OCI-LY1 (cell line): ENCODE results near the gene PTPN2.

Experiments used
- H2AFZ ChIP-seq: fragments of 200-600 bp; sonication (generic), shearing (Covaris generic); 2 replicates; pipeline ENCODE4 v1.6.0; 2014; ENCODE audit warnings: antibody characterized with exemption, mild to moderate bottlenecking, low read length
- H3F3A ChIP-seq: fragments of 200-600 bp; sonication (generic), shearing (Covaris generic); 2 replicates; pipeline ENCODE4 v1.6.0; 2014; ENCODE audit warnings: mild to moderate bottlenecking, antibody characterized with exemption, low read length, moderate library complexity; ENCODE audit not compliant: insufficient read depth
- H3K27ac ChIP-seq: fragments of 200-600 bp; sonication (generic); 2 replicates; pipeline ENCODE4 v1.5.1; 2014; ENCODE audit warnings: low read length, mixed run types, mild to moderate bottlenecking, low read depth; ENCODE audit not compliant: poor library complexity, severe bottlenecking
- H3K27me3 ChIP-seq: fragments of 200-600 bp; sonication (generic); 2 replicates; pipeline ENCODE4 v1.6.0; 2014; ENCODE audit warnings: antibody characterized with exemption, mild to moderate bottlenecking, low read length, moderate library complexity; ENCODE audit not compliant: insufficient read depth
- H3K36me3 ChIP-seq: fragments of 200-600 bp; sonication (generic); 2 replicates; pipeline ENCODE4 v1.6.1; 2014; ENCODE audit warnings: mild to moderate bottlenecking, antibody characterized with exemption, low read length, moderate library complexity, mixed read lengths; ENCODE audit not compliant: insufficient read depth
- H3K4me1 ChIP-seq: fragments of 200-600 bp; sonication (generic); 2 replicates; pipeline ENCODE4 v1.5.1; 2014; ENCODE audit warnings: mild to moderate bottlenecking, low read length, moderate library complexity; ENCODE audit not compliant: insufficient read depth, severe bottlenecking
- H3K4me2 ChIP-seq: fragments of 200-600 bp; sonication (generic), shearing (Covaris generic); 2 replicates; pipeline ENCODE4 v1.6.1; 2014; ENCODE audit warnings: low read length
- H3K4me3 ChIP-seq: fragments of 200-600 bp; sonication (generic); 2 replicates; pipeline ENCODE4 v1.5.1; 2014; ENCODE audit warnings: low read length, low read depth, mild to moderate bottlenecking, mixed read lengths; ENCODE audit not compliant: poor library complexity, severe bottlenecking
- H3K79me2 ChIP-seq: fragments of 200-600 bp; shearing (Covaris generic); 2 replicates; pipeline ENCODE4 v1.6.1; 2016; ENCODE audit warnings: mixed run types, low read length, mixed read lengths; ENCODE audit not compliant: insufficient read depth
- H3K9ac ChIP-seq: fragments of 200-600 bp; sonication (generic), shearing (Covaris generic); 2 replicates; pipeline ENCODE4 v1.6.1; 2014; ENCODE audit warnings: mild to moderate bottlenecking, low read length, mixed read lengths
- H3K9me2 ChIP-seq: fragments of 200-600 bp; sonication (generic), shearing (Covaris generic); 2 replicates; pipeline ENCODE4 v1.6.1; 2014; ENCODE audit warnings: low read depth, mild to moderate bottlenecking, low read length, mixed read lengths
- H3K9me3 ChIP-seq: fragments of 200-600 bp; shearing (Covaris generic); 2 replicates; pipeline ENCODE4 v1.6.1; 2014; ENCODE audit warnings: low read length, mixed read lengths
- H4K20me1 ChIP-seq: fragments of 200-600 bp; sonication (generic), shearing (Covaris generic); 2 replicates; pipeline ENCODE4 v1.6.0; 2016; ENCODE audit warnings: mild to moderate bottlenecking, low read length; ENCODE audit not compliant: insufficient read depth
- EZH2 ChIP-seq: fragments of 200-600 bp; sonication (generic), shearing (Covaris generic); IDR thresholded peaks from 2 replicates; pipeline ENCODE4 v1.8.0; 2017; ENCODE audit warnings: borderline replicate concordance, mixed run types, mild to moderate bottlenecking, antibody characterized with exemption, low read length, moderate library complexity, mixed read lengths
- TF ChIP-seq, protein P1 (sequence below): fragments of 200-600 bp; sonication (generic), shearing (Covaris generic); IDR thresholded peaks from 2 replicates; pipeline ENCODE4 v1.5.1; 2017; ENCODE audit warnings: mild to moderate bottlenecking, antibody characterized with exemption, low read length, moderate library complexity, mixed read lengths

The PTPN2 gene

DNA sequence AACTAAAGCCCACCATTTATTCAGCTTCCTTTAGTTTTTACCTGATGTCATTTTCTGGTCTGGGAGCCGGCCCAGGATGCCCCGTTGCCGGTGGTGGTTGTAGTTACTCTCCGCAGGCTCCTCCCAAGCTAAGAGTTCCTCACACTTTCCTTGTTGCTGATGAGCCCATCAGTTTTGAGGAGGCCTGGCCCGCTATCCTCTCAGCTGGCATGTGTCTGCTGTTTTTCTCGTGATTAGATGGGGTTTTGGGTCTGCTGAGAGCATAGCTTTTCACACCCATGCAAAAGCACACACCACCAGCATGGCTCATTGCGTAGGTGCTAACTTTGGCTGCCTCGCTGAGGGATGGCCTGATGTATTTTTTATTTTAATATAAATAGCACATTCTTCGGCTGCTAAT is 109.1 kb downstream of the PTPN2 start:
- no peaks in the 10 kb centered on the region for H3K79me2 ChIP-seq
- H2AFZ ChIP-seq: no peak overlapping the region
- H4K20me1 ChIP-seq: no peaks in the 10 kb centered on the region
- no peaks in the 10 kb centered on the region for H3K27me3 ChIP-seq
- H3K4me3 ChIP-seq: no peak overlapping the region
- TF ChIP-seq EZH2: no peak
- TF ChIP-seq, protein P1, sequence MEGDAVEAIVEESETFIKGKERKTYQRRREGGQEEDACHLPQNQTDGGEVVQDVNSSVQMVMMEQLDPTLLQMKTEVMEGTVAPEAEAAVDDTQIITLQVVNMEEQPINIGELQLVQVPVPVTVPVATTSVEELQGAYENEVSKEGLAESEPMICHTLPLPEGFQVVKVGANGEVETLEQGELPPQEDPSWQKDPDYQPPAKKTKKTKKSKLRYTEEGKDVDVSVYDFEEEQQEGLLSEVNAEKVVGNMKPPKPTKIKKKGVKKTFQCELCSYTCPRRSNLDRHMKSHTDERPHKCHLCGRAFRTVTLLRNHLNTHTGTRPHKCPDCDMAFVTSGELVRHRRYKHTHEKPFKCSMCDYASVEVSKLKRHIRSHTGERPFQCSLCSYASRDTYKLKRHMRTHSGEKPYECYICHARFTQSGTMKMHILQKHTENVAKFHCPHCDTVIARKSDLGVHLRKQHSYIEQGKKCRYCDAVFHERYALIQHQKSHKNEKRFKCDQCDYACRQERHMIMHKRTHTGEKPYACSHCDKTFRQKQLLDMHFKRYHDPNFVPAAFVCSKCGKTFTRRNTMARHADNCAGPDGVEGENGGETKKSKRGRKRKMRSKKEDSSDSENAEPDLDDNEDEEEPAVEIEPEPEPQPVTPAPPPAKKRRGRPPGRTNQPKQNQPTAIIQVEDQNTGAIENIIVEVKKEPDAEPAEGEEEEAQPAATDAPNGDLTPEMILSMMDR: no peak
- no peak overlapping the region for H3K9ac ChIP-seq
- no peaks in the 10 kb centered on the region for H3F3A ChIP-seq
- no peaks in the 10 kb centered on the region for H3K36me3 ChIP-seq
- no peak overlapping the region for H3K27ac ChIP-seq
- no peaks in the 10 kb centered on the region for H3K4me1 ChIP-seq
- no peak overlapping the region for H3K4me2 ChIP-seq
- H3K9me3 ChIP-seq: no peaks in the 10 kb centered on the region
- no peaks in the 10 kb centered on the region for H3K9me2 ChIP-seq

GRCh38 chr18:12773369-12773768 is 110.7 kb downstream of the PTPN2 start:
- H3K27ac ChIP-seq: no peak overlapping the region
- H3F3A ChIP-seq: no peaks in the 10 kb centered on the region
- H2AFZ ChIP-seq: no peak overlapping the region
- H3K36me3 ChIP-seq: no peaks in the 10 kb centered on the region
- no peaks in the 10 kb centered on the region for H3K9me3 ChIP-seq
- H3K27me3 ChIP-seq: no peaks in the 10 kb centered on the region
- no peak overlapping the region for H3K9ac ChIP-seq
- H3K4me1 ChIP-seq: no peaks in the 10 kb centered on the region
- H3K4me2 ChIP-seq: no peak overlapping the region
- TF ChIP-seq, protein P1: no peak
- TF ChIP-seq EZH2: no peak
- no peak overlapping the region for H3K4me3 ChIP-seq
- no peaks in the 10 kb centered on the region for H4K20me1 ChIP-seq
- no peaks in the 10 kb centered on the region for H3K79me2 ChIP-seq
- H3K9me2 ChIP-seq: no peaks in the 10 kb centered on the region

- Histone ChIP-seq H3K27me3 (peaks cover 6% of the 10 kb centered on the region; the same call in 1 of the 2 replicates), H3K79me2 (no peaks in the 10 kb centered on the region), H3K4me2 (no peak overlapping the region), H3K4me3 (no peak overlapping the region), H2AFZ (no peak overlapping the region), H3K9ac (no peak overlapping the region), H4K20me1 (no peaks in the 10 kb centered on the region), H3K27ac (no peak overlapping the region), H3K4me1 (no peaks in the 10 kb centered on the region), H3K36me3 (no peaks in the 10 kb centered on the region), H3F3A (no peaks in the 10 kb centered on the region), H3K9me2 (no peaks in the 10 kb centered on the region), H3K9me3 (no peaks in the 10 kb centered on the region)
- no peak for TF ChIP-seq EZH2
Observed at GRCh38 chr18:12772111-12772510, 111.9 kb downstream of the PTPN2 start.

- H3K4me2 ChIP-seq: no peak overlapping the region
- no peaks in the 10 kb centered on the region for H3K79me2 ChIP-seq
- H3K9me2 ChIP-seq: no peaks in the 10 kb centered on the region
- H3F3A ChIP-seq: no peaks in the 10 kb centered on the region
- TF ChIP-seq EZH2: no peak
- TF ChIP-seq, protein P1: no peak
- no peaks in the 10 kb centered on the region for H3K9me3 ChIP-seq
- no peaks in the 10 kb centered on the region for H4K20me1 ChIP-seq
- no peak overlapping the region for H3K9ac ChIP-seq
- H3K36me3 ChIP-seq: no peaks in the 10 kb centered on the region
- no peak overlapping the region for H3K4me3 ChIP-seq
- peaks cover 6% of the 10 kb centered on the region; the same call in 1 of the 2 replicates for H3K27me3 ChIP-seq
- H3K4me1 ChIP-seq: no peaks in the 10 kb centered on the region
- H3K27ac ChIP-seq: no peak overlapping the region
- no peak overlapping the region for H2AFZ ChIP-seq
Observed at GRCh38 chr18:12770469-12771219, 113.4 kb downstream of the PTPN2 start.
